H9 (cell line): ENCODE measurements around the gene PAK2. TPM values are rescaled to one million over a fixed set of nuclear protein-coding genes. Genes with fewer than 3 reads are reported as not detected.

ENCODE experiments used
- DNase-seq: peaks from one replicate; pipeline ENCODE4 v3.0.0-alpha.2; 2017
- H2AFZ ChIP-seq: one replicate; pipeline ENCODE4 v1.6.1; 2013; ENCODE audit warnings: mild to moderate bottlenecking, low read length, control low read depth, moderate library complexity
- H2AK5ac ChIP-seq: 2 replicates; pipeline ENCODE4 v1.6.1; 2013; ENCODE audit warnings: low read length, control low read depth, mixed read lengths; ENCODE audit not compliant: insufficient read length
- H2BK120ac ChIP-seq: one replicate; pipeline ENCODE4 v1.6.1; 2013; ENCODE audit warnings: low read depth, mild to moderate bottlenecking, low read length, control low read depth, inconsistent platforms; ENCODE audit not compliant: poor library complexity, severe bottlenecking
- H2BK12ac ChIP-seq: 2 replicates; pipeline ENCODE4 v1.6.1; 2013; ENCODE audit warnings: low read length, control low read depth, mixed read lengths, low read depth; ENCODE audit not compliant: insufficient read length
- H2BK15ac ChIP-seq: 2 replicates; pipeline ENCODE4 v1.6.1; 2013; ENCODE audit warnings: low read depth, low read length, control low read depth
- H2BK20ac ChIP-seq: one replicate; pipeline ENCODE4 v1.6.1; 2013; ENCODE audit warnings: low read depth, mild to moderate bottlenecking, low read length, control low read depth, inconsistent platforms; ENCODE audit not compliant: poor library complexity, severe bottlenecking
- H2BK5ac ChIP-seq: 2 replicates; pipeline ENCODE4 v1.6.1; 2013; ENCODE audit warnings: low read length, control low read depth, mixed read lengths; ENCODE audit not compliant: insufficient read length
- H3K14ac ChIP-seq: 2 replicates; pipeline ENCODE4 v1.6.1; 2013; ENCODE audit warnings: low read length, control low read depth; ENCODE audit not compliant: insufficient read depth
- H3K18ac ChIP-seq: 2 replicates; pipeline ENCODE4 v1.6.1; 2013; ENCODE audit warnings: low read depth, mild to moderate bottlenecking, mixed read lengths, low read length, control low read depth; ENCODE audit not compliant: insufficient read length
- H3K23ac ChIP-seq: 2 replicates; pipeline ENCODE4 v1.6.1; 2013; ENCODE audit warnings: low read length, control low read depth, mixed read lengths, low read depth; ENCODE audit not compliant: insufficient read length
- H3K23me2 ChIP-seq: 2 replicates; pipeline ENCODE4 v1.6.1; 2013; ENCODE audit warnings: low read depth, mild to moderate bottlenecking, mixed read lengths, low read length, control low read depth; ENCODE audit not compliant: insufficient read length, poor library complexity, severe bottlenecking
- H3K27ac ChIP-seq: 2 replicates; pipeline ENCODE4 v1.5.1; 2013; ENCODE audit warnings: low read length, control low read depth, mixed read lengths, low read depth; ENCODE audit not compliant: insufficient read length
- H3K27me3 ChIP-seq: 2 replicates; pipeline ENCODE4 v1.6.1; 2013; ENCODE audit warnings: low read length, control low read depth, inconsistent platforms; ENCODE audit not compliant: insufficient read depth
- H3K4ac ChIP-seq: 2 replicates; pipeline ENCODE4 v1.6.1; 2013; ENCODE audit warnings: low read depth, mild to moderate bottlenecking, control low read depth, inconsistent platforms, low read length, moderate library complexity
- H3K4me1 ChIP-seq: 2 replicates; pipeline ENCODE4 v1.6.1; 2013; ENCODE audit warnings: low read length, control low read depth, inconsistent platforms; ENCODE audit not compliant: insufficient read depth
- H3K4me2 ChIP-seq: 2 replicates; pipeline ENCODE4 v1.6.1; 2013; ENCODE audit warnings: low read length, control low read depth, mixed read lengths; ENCODE audit not compliant: insufficient read length, insufficient read depth
- H3K56ac ChIP-seq: 2 replicates; pipeline ENCODE4 v1.6.1; 2013; ENCODE audit warnings: low read depth, mild to moderate bottlenecking, mixed read lengths, low read length, control low read depth; ENCODE audit not compliant: insufficient read length
- H3K79me1 ChIP-seq: 2 replicates; pipeline ENCODE4 v1.6.1; 2013; ENCODE audit warnings: low read depth, mild to moderate bottlenecking, moderate library complexity, low read length, control low read depth, inconsistent platforms; ENCODE audit not compliant: insufficient read depth, poor library complexity, severe bottlenecking
- H3K79me2 ChIP-seq: 2 replicates; pipeline ENCODE4 v1.6.1; 2013; ENCODE audit warnings: low read length, control low read depth, inconsistent platforms; ENCODE audit not compliant: insufficient read depth
- H3K9ac ChIP-seq: 2 replicates; pipeline ENCODE4 v1.6.1; 2013; ENCODE audit warnings: low read length, control low read depth, mixed read lengths; ENCODE audit not compliant: insufficient read length; ENCODE audit errors: extremely low read depth
- H3K9me3 ChIP-seq: one replicate; pipeline ENCODE4 v1.6.1; 2013; ENCODE audit warnings: low read depth, low read length, inconsistent platforms; ENCODE audit not compliant: control insufficient read depth
- H3T11ph ChIP-seq: one replicate; pipeline ENCODE4 v1.6.1; 2013; ENCODE audit warnings: mild to moderate bottlenecking, low read length, control low read depth, inconsistent platforms
- H4K20me1 ChIP-seq: one replicate; pipeline ENCODE4 v1.6.1; 2013; ENCODE audit not compliant: control insufficient read depth, insufficient read length, insufficient read depth
- H4K5ac ChIP-seq: 2 replicates; pipeline ENCODE4 v1.6.1; 2013; ENCODE audit warnings: low read depth, mild to moderate bottlenecking, mixed read lengths, low read length, control low read depth; ENCODE audit not compliant: insufficient read length
- H4K8ac ChIP-seq: replicated peaks from 2 replicates; pipeline ENCODE4 v1.6.1; 2013; ENCODE audit warnings: low read length, control low read depth, mixed read lengths, low read depth; ENCODE audit not compliant: insufficient read length
- H4K91ac ChIP-seq: 2 replicates; pipeline ENCODE4 v1.6.1; 2013; ENCODE audit warnings: low read depth, mild to moderate bottlenecking, moderate library complexity, mixed read lengths, low read length, control low read depth; ENCODE audit not compliant: insufficient read length
- H3K27ac Mint-ChIP-seq, 3 experiments: 2 replicates in 2 of 3; 3 replicates in 1 of 3; pipeline ENCODE4 v1.8.0; 2020 to 2021; ENCODE audit warnings: mixed read lengths in 3 of 3, mild to moderate bottlenecking in 1 of 3, moderate library complexity in 1 of 3
- H3K27me3 Mint-ChIP-seq: 2 replicates; pipeline ENCODE4 v1.8.0; 2021; ENCODE audit warnings: low read depth, mild to moderate bottlenecking, moderate library complexity, mixed read lengths
- H3K36me3 Mint-ChIP-seq, 3 experiments: 2 replicates in 2 of 3; 3 replicates in 1 of 3; pipeline ENCODE4 v1.8.0; 2020 to 2021; ENCODE audit warnings: low read depth in 3 of 3, mixed read lengths in 3 of 3; ENCODE audit not compliant: insufficient read depth in 1 of 3
- H3K4me1 Mint-ChIP-seq, 2 experiments: 2 replicates each; pipeline ENCODE4 v1.8.0; 2020; ENCODE audit warnings: mixed read lengths in 2 of 2
- H3K4me3 Mint-ChIP-seq, 2 experiments: 2 replicates in 1 of 2; 3 replicates in 1 of 2; pipeline ENCODE4 v1.8.0; 2020 to 2021; ENCODE audit warnings: mild to moderate bottlenecking in 2 of 2, mixed read lengths in 2 of 2, moderate library complexity in 1 of 2
- H3K9me3 Mint-ChIP-seq, 2 experiments: 2 replicates in 1 of 2; 3 replicates in 1 of 2; pipeline ENCODE4 v1.8.0; 2020; ENCODE audit warnings: mild to moderate bottlenecking in 2 of 2, mixed read lengths in 2 of 2, moderate library complexity in 1 of 2
- WGBS: extraction: QIAGEN DNeasy Blood & Tissue Kit; methylation state at CpG from one replicate; pipeline ENCODE4 v1.1.7; 2013; ENCODE audit warnings: missing lambda C conversion rate, low lambda C conversion rate, mixed read lengths; ENCODE audit not compliant: insufficient read length; ENCODE audit errors: extremely low coverage; 5-methylcytosine and 5-hydroxymethylcytosine counted together
- total RNA-seq: library from RNA; stranded (reverse); gene quantifications from 2 replicates; pipeline ENCODE4 v1.2.1, GENCODE V29; 2021
- TF ChIP-seq, protein P1 (sequence below): fragments of 200-600 bp; sonication (generic); conservative IDR thresholded peaks from 3 replicates; pipeline ENCODE4 v1.8.0; 2021; ENCODE audit warnings: antibody characterized with exemption, mild to moderate bottlenecking

The PAK2 gene
- total RNA-seq, 1 experiment from 2014 or later, result 65.7 TPM

DNA sequence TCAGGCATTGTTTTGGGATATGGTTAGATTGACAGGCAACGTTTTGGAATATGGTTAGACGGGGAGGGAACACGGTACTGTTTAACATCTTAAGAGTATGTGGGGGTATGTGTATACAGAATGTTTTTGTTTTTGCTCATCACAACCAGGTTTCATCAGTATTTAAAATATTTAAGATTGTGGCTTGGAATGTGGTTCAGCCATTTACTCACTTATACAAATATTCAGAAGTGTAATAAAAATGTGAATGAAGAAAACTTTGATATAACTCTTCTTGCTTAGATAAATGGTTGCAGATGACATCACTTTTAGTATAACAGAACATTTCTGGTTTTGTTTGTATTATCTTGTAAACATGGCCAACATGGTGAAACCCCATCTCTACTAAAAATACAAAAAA lies 3.9 kb upstream of the PAK2 start:
- Histone ChIP-seq H4K5ac (no peak overlapping the region), H3K9me3 (no peaks in the 10 kb centered on the region), H2AK5ac (no peak overlapping the region), H3K14ac (no peak overlapping the region), H3K18ac (no peak overlapping the region), H2BK5ac (no peak overlapping the region), H4K91ac (no peak overlapping the region), H3K27me3 (no peaks in the 10 kb centered on the region), H2BK15ac (no peak overlapping the region), H3K4ac (no peak overlapping the region), H3K79me2 (peaks cover 4% of the 10 kb centered on the region; the same call in 1 of the 2 replicates), H2BK20ac (no peak overlapping the region), H3K23ac (no peak overlapping the region), H3K79me1 (no peaks in the 10 kb centered on the region), H3K27ac (no peak overlapping the region), H3K9ac (no peak overlapping the region), H2BK12ac (no peak overlapping the region), H3K4me1 (no peaks in the 10 kb centered on the region), H2BK120ac (no peak overlapping the region), H3K4me2 (no peak overlapping the region), H3K56ac (no peak overlapping the region), H3T11ph (no peak overlapping the region), H4K20me1 (no peaks in the 10 kb centered on the region), H3K23me2 (peaks cover 4% of the 10 kb centered on the region), H2AFZ (no peak overlapping the region), H4K8ac (no peak overlapping the region)
- TF ChIP-seq, protein P1, sequence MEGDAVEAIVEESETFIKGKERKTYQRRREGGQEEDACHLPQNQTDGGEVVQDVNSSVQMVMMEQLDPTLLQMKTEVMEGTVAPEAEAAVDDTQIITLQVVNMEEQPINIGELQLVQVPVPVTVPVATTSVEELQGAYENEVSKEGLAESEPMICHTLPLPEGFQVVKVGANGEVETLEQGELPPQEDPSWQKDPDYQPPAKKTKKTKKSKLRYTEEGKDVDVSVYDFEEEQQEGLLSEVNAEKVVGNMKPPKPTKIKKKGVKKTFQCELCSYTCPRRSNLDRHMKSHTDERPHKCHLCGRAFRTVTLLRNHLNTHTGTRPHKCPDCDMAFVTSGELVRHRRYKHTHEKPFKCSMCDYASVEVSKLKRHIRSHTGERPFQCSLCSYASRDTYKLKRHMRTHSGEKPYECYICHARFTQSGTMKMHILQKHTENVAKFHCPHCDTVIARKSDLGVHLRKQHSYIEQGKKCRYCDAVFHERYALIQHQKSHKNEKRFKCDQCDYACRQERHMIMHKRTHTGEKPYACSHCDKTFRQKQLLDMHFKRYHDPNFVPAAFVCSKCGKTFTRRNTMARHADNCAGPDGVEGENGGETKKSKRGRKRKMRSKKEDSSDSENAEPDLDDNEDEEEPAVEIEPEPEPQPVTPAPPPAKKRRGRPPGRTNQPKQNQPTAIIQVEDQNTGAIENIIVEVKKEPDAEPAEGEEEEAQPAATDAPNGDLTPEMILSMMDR, result no peak
- peaks cover 3 to 5% of the 10 kb centered on the region in 2 experiments; a peak in 4 of 5 replicates for H3K9me3 Mint-ChIP-seq
- H3K27ac Mint-ChIP-seq, result no peak overlapping the region
- no CpG with 5 or more reads among the region's 3 CpGs for WGBS
- no peak for DNase-seq
- H3K36me3 Mint-ChIP-seq, result peaks cover 3 to 20% (median 9%) of the 10 kb centered on the region in 3 experiments; a peak in 5 of 7 replicates
- H3K4me1 Mint-ChIP-seq, result peaks cover 2 to 3% of the 10 kb centered on the region in 2 experiments; a peak in 2 of 4 replicates
- no peak overlapping the region for H3K4me3 Mint-ChIP-seq
- H3K27me3 Mint-ChIP-seq, result no peaks in the 10 kb centered on the region
